ENCODE results near the gene SUPT5H.

- peak in 1 of 7 experiments; percentile 22 for TF ChIP-seq CTCF (IDR thresholded peaks at IDR 0.05)
- no peak for TF ChIP-seq EP300 (IDR thresholded peaks at IDR 0.05)
Measured at GRCh38 chr19:39406656-39407409, 38.5 kb upstream of the SUPT5H start, which contains the start of gene ZFP36.
